Stimulated activated CD8-positive, alpha-beta memory T cell treated with anti-CD3 and anti-CD28 coated beads, Interleukin-7, amount 100 ng/mL, for 4 hours (primary cell): ENCODE results near the gene FRMD8.

Source experiments
- DNase-seq, 2 donors: peaks; one replicate each; pipeline ENCODE4 v3.0.0-alpha.2; 2020; ENCODE audit warnings: low read depth in 2 of 2

The FRMD8 gene

DNA sequence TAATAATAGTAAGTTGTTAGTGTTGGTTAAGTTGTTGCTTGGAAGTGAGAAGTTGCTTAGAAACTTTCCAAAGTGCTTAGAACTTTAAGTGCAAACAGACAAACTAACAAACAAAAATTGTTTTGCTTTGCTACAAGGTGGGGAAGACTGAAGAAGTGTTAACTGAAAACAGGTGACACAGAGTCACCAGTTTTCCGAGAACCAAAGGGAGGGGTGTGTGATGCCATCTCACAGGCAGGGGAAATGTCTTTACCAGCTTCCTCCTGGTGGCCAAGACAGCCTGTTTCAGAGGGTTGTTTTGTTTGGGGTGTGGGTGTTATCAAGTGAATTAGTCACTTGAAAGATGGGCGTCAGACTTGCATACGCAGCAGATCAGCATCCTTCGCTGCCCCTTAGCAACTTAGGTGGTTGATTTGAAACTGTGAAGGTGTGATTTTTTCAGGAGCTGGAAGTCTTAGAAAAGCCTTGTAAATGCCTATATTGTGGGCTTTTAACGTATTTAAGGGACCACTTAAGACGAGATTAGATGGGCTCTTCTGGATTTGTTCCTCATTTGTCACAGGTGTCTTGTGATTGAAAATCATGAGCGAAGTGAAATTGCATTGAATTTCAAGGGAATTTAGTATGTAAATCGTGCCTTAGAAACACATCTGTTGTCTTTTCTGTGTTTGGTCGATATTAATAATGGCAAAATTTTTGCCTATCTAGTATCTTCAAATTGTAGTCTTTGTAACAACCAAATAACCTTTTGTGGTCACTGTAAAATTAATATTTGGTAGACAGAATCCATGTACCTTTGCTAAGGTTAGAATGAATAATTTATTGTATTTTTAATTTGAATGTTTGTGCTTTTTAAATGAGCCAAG lies 38.9 kb downstream of the FRMD8 start:
- DNase-seq = peak; percentile 75 to 90

DNA sequence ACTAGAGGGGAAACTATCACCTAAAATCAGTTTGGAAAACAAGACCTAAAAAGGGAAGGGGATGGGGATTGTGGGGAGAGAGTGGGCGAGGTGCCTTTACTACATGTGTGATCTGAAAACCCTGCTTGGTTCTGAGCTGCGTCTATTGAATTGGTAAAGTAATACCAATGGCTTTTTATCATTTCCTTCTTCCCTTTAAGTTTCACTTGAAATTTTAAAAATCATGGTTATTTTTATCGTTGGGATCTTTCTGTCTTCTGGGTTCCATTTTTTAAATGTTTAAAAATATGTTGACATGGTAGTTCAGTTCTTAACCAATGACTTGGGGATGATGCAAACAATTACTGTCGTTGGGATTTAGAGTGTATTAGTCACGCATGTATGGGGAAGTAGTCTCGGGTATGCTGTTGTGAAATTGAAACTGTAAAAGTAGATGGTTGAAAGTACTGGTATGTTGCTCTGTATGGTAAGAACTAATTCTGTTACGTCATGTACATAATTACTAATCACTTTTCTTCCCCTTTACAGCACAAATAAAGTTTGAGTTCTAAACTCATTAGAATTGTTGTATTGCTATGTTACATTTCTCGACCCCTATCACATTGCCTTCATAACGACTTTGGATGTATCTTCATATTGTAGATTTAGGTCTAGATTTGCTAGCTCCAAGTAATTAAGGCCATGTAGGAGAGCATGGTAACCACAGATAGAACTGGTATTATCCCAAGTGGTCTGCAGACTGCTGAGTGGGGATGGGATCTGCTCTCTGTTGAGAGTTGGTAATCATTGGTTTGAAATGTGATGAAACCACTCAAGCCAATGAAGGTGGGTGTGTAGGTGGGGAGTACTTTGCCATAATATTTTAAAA lies 39.8 kb downstream of the FRMD8 start:
- no peak for DNase-seq

DNA sequence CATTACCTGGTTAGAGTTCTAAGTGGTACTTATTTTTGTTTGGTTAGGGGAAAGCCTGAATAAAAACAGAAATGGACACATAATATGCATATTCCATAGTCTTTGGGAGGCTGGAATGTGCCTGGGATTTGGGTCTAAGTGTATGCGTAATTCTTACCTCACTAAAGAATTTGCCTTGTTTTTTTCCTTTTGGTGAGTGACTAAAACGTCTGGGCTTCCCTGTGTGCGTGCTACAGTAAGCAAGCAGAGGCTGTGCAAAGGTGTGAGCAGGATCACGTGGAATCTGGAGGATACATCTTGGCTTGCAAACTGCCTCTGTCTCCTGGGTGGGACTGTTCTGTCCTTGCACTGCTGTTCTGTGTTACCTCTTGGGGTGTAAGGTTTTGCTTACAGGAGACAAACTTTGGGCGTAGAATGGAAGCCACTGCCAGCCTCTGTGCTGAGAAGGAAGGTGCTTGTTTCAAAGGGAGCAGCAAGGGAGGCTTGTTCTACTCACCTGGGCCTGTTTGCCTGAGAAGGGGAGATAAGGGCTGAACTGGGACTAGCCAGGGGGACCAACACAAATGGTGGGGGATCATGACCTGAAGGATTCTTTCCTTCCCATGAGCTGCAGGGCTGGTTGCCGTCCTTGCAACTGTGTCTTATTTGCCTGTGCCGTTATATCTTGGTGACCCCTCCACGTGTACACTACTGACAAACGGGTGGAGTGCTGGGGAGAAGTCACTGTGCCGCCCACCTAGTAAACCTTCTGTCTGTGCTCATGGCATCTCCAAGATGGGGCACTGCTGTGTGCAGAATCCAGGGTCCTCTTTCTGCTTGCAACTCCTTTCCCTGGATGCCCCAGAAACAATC lies 40.6 kb downstream of the FRMD8 start:
- DNase-seq = no peak

DNA sequence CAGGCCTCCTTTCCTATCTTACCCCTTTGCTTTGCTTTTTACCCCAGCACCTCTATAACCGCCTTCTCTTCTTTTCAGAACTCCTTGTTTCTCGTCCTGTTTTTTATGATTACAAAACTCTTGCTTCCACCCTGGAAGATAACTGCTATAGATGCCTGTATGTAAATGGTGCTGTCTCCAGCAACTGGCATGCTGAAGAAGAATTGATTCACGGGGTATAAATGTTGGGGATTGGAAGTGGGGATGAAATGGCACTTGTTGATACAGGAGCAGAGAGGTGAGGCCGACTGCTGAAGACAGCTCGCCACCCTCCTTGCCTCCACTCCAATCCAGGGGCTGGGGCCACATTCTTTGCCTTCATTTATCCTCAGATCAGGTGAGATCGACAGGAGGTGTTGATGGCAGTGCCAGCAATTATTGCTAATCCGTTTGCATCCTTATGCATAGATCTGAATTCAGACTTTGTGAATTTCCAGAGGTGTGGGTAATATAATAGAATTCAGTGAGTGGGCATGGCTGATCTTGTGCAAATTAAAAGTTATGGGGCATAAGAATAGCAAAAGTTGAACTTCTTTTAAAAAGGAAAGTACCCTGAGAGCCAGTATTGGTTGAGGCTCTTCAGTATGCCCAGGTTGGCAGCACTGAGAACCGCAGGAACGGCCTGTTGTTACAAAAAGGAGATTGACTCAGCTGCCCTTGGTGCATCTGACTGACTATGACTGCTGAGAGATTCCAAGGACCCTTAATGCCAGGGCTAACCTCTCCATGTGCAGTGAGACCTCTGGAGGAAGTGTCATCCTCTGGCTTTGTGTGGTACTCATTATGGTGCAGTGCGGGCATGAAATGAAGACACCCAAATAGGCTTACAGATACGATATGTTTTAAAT lies 41.5 kb downstream of the FRMD8 start:
- peak in 1 of 2 donors; percentile 15 for DNase-seq

DNA sequence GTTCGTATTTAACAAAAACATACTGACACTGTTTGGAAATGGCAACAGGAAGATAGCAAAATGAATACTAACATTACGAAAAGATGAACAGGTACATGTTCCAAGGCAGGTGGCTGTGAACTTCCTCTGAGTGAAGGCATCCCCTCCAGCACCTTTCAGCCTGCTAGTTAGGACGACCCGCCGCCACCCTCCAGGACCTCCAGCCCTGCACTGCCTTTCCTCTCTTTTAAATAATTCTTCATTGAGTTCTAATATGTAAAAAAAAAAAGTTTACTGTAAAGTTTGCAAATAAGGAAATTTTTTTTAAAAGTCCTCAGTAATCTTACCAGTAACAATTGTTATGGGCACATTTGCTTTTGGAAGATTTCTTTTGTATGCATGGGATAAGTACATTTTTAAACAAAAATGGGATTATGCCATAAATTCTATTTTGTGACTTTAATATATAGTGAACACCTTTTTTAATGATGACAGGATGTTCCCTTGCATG lies 42.2 kb downstream of the FRMD8 start:
- no peak for DNase-seq

DNA sequence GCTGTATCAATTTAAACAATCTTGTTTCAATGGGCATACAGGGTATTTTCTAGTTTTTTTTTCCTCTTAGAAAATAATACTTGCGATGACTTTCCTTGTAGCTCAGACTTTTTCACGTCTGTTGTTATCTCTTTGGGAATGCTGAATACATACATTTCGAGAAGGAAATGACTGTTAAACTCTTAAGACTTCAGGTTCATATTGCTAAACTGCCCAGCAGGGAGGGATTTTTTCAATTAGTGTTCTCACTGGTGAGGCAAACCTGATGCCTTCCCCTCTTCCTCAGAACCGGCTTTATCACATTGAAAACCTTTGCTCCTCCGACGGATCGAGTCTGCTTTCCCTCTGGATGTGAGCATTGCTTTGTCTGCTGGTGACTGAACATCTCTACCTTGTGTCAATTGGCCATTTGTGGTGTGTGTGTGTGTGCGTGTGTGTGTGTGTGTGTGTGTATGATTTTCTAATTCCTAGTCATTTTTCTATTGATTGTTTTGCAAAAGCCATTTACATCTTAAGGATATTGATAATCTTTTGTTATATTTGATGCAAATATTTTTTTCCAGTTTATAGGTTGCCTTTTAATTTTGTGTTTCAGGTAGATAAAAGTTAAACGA lies 42.7 kb downstream of the FRMD8 start:
- DNase-seq = no peak

DNA sequence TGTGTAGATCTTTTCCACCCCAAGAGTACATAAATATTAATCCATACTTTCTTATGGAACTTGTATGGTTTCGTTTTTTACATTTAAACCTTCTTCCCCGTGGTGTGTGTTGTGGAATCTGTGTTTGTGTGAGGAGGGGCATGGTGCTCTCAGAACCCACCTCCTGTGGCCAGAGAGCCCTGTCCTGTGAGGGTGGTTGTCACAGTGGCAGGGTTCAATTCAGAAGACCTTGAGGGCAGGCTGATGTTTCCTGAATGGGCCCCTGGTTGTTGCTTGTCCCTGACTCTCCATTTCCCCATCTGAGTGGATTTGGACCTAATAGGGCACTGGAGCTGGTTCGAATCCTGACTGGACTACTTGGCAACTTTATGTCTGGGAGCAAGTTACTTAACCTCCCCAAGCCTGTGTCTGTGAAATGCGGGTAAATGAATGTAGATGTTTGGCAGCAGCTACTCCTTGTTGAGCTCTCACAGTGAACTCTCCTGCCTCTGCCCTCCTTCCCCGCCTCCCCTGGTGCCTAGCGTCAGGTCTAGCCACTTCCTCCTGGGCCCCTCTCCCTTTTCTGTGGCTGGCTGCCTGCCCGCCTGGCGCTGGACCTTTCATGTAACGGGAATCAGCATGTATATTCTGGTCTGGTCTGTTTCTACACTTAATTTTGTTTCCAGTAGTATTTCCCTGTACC lies 43.4 kb downstream of the FRMD8 start:
- peak in 1 of 2 donors; percentile 19 for DNase-seq

DNA sequence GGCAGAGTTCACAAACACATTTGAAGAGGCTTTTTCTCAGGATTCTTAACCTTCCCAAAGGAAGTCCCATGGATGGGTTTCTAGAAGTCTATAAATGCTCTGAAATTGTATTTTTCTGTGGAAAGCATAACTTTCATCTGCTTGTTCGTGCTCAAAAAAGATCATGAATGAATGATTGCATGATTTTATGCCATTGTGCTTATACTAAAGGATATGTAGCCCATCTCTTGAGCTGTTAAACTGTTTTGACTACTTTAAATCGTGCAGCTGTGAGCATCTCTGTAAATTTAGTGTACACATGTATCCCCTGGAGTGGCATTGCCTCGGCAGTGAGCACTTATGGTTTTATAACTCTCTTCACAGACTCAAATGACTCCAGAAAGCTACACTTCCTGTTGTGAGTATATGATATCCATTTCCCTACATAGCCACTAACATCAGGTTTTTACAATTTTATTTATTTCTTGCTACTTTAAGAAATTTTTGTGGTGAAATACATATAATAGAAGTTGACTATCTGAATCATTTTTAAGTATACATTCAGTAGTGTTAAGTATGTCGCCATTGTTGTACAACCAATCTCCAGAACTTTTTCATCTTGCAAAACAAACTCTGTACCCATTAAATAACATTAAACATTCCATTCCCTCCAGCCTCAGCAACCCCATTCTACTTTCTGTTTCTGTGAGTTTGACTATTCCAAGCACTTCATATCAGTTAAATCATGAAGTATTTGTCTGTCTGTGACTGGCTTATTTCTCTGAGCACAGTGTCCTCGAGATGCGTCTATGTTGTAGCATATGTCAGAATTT lies 44.2 kb downstream of the FRMD8 start:
- DNase-seq = no peak

DNA sequence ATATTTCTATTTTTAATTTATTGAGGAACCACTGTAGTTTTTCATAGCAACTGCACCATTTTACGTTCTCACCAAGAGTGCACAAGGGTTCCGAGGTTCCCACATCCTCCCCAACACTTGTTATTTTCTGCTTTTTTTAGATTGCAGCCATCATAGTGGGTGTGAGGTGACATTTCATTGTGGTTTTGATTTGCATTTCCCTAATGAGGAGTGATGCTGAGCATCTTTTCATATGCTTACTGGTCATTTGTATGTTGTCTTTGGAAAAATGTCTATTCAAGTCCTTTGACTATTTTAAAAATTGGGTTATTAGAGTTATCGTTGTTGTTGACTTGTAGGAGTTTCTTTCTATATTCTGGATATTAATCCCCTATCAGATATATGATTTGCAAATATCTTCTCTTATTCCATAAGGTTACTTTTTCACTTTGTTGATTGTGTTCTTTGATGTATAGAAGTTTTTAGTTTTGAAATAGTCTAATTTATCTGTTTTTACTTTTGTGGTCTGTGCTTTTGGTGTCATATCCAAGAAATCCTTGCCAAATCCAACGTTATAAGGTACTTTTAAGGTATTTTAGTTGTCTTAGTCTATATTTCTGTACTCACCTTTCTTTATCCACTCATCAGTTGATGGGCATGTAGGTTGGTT lies 45.1 kb downstream of the FRMD8 start:
- DNase-seq = peak in 1 of 2 donors; percentile 19

DNA sequence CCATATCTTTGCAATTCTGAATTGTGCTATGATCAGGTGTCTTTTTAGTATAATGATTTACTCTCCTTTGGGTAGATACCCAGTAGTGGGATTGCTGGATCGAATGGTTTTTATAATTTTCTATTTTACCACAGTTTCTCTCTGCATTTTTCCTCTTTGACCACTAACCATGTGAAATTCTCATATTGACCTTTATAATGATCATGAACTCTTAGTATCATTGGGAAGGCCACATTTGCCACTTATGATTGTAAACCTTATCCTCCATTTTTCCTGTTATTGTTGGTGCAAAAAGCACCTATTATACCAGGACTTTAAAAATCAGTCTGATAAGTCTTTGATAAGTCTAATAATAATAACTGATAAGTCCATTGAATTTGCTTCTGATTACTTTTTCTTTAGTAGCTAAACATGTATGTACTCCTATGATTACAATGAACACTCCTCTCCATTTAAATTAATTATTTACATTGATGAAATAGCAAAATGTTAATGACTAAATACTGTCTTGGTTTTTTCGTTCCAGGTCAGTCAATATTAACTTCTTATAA lies 45.7 kb downstream of the FRMD8 start:
- DNase-seq = no peak

DNA sequence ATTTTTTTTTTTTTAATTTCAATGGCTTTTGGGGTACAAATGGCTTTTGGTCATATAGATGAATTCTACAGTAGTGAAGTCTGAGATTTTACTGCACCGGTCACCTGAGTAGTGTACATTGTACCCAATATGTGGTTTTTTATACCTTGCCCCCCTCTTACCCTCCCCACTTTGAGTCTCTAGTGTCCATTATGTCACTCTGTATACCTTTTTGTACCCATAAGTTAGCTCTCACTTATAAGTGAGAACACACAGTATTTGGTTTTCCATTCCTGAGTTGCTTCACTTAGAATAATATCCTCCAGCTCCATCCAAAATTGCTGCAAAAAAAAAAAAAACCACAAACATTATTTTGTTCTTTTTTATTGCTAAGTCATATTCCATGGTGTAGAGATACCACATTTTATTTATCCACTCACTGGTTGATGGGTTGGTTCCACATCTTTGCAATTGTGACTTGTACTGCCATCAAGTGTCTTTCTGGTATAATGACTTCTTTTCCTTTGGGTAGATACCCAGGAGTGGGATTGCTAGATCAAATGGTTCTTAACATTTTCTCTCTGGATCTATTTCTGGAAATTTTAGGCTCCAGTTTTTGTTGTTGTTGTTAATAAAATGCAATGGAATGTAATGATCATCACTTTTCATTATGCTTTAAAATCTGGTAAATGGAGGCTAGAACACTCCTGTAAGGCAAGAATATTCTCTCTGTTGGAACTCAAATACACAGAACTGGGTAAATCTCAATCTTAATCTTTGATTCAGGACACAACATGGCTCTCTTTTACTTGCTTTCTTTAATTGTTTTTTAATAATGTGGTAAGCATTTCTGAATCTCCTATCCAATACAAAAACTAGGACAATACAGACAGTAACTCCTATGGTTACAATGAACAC lies 46.5 kb downstream of the FRMD8 start:
- no peak for DNase-seq

DNA sequence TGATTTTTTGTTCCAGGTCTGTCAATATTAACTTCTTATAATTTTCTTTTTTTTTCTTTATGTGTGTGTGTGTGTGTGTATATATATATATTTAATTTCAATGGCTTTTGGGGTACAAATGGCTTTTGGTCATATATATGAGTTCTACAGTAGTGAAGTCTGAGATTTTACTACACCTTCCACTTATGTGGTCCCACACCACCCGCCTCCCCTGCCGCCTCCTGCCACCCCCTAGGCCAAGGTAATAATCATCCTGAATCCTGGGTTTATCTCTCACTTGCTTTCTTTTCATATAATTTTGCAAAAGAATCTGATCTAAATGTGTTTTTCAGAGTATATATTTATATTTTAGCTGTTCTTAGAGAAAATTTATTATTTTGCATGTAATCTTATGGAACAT lies 47.2 kb downstream of the FRMD8 start:
- no peak for DNase-seq

DNA sequence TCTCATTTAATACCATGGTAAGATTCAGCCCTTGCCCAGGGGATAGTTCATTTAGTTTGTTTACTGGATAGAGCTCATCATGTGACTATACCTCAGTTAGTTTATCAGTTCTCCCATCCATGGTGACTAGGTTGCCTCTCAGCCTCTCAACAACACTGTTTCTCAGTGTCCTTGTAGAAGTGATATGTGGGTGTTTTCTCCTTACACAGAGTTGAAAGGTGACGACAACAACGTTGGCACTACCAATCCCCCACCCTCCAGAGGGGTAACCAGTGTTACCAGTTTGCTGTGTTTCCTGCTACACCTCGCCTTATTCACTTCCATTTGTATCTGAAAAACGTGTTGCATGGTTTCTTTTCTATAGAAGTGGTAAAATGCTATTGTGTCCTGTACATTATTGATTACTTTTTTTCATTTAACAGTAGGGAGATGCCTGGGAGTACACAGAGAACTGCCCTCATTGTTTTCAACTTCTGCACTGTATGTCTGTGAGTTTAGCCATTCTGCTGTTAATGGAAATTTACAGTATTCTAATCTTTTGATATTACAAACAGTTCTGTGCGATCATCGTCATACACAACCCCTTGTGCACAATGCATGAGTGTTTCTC lies 47.7 kb downstream of the FRMD8 start:
- DNase-seq = no peak

DNA sequence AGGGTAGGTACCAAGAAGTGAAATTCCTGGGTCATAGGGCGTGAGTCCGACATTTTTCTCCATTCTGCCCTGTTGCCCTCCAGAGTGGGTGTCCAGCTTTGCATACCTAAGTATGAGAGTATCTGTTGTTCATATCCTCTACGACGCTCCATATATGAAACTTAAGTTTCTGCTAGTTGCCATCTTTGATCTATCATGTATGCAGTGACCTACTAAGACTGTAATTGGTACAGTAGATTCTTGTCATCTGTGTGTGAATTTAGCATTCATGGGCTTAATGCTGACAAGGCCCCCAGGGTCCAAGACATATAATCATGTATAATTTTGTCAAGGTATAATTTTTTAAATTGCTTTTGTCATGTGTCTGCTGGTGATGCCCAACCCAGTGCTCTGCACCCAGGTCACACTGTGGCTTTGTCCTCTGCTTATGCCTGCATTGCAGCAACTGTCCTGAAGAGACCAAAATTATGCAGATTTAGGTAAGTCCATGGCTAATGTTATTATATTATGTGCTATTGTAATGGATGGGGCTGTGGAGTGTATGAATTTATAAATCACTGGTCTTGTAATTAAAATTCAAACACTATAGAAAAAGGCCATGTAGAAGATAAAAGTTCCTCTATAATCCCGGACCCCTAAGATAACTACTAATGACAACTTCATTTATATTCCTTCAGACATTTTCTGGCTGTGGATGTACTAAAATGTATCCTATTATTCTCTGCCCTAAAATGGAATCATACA lies 48.4 kb downstream of the FRMD8 start:
- DNase-seq = no peak

DNA sequence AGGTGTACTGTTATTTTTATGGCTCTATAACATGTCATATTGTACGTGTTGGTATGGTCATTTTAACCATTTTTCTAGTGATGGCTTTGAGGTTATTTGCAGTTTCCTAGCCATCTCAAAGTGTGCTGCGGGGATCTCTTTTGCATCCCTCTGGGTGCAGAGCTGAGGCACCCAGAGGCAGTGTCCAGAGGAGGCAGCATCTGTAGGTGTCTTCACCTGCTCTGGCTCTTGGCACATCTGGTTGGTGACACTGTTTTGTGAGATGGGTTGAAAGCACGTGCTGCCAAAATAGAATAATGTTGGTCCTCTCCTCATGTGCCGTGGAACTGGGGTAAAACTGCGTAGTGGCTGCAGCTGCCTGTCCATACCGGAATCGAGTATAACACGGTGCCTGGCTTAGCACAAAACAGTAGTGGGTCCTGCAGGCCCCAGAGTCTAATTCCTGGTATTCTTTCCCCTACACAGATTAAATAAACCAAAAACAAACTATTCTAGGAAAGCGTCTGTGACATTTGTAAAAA lies 49.0 kb downstream of the FRMD8 start:
- no peak for DNase-seq
